Hepatocyte (in vitro differentiated cells): ENCODE measurements around the gene RLN3. TPM values are rescaled to one million over a fixed set of nuclear protein-coding genes. Genes with fewer than 3 reads are reported as not detected.

Experiments
- DNase-seq: peaks from one replicate; pipeline ENCODE4 v3.0.0-alpha.2; 2016; ENCODE audit warnings: low spot score
- H2AFZ ChIP-seq: fragments of 200-600 bp; sonication (generic); 2 replicates; pipeline ENCODE4 v1.6.0; 2016; ENCODE audit warnings: antibody characterized with exemption, mild to moderate bottlenecking
- H3K27ac ChIP-seq: fragments of 200-600 bp; sonication (generic); 2 replicates; pipeline ENCODE4 v1.5.1; 2016; ENCODE audit warnings: mild to moderate bottlenecking
- H3K27me3 ChIP-seq: fragments of 200-600 bp; sonication (generic); 2 replicates; pipeline ENCODE4 v1.6.1; 2016
- H3K36me3 ChIP-seq: fragments of 200-600 bp; sonication (generic); replicated peaks from 2 replicates; pipeline ENCODE4 v1.5.1; 2016; ENCODE audit warnings: low read depth; ENCODE audit not compliant: insufficient read depth
- H3K4me1 ChIP-seq: fragments of 200-600 bp; sonication (generic); 2 replicates; pipeline ENCODE4 v1.5.1; 2016; ENCODE audit warnings: mild to moderate bottlenecking, moderate library complexity; ENCODE audit not compliant: insufficient read depth
- H3K4me2 ChIP-seq: fragments of 200-600 bp; sonication (generic); 2 replicates; pipeline ENCODE4 v1.6.0; 2016
- H3K4me3 ChIP-seq: fragments of 200-600 bp; sonication (generic); 2 replicates; pipeline ENCODE4 v1.5.1; 2016; ENCODE audit warnings: mild to moderate bottlenecking
- H3K79me2 ChIP-seq: fragments of 200-600 bp; sonication (generic); 2 replicates; pipeline ENCODE4 v1.6.0; 2017; ENCODE audit warnings: mild to moderate bottlenecking
- H3K9me2 ChIP-seq: fragments of 200-600 bp; sonication (generic); replicated peaks from 2 replicates; pipeline ENCODE4 v1.6.0; 2017; ENCODE audit warnings: mild to moderate bottlenecking; ENCODE audit not compliant: insufficient read depth
- H3K9me3 ChIP-seq: fragments of 200-600 bp; sonication (generic); 2 replicates; pipeline ENCODE4 v1.5.1; 2016; ENCODE audit warnings: low read depth, mild to moderate bottlenecking
- H4K20me1 ChIP-seq: fragments of 200-600 bp; sonication (generic); 2 replicates; pipeline ENCODE4 v1.6.0; 2016; ENCODE audit warnings: mild to moderate bottlenecking; ENCODE audit not compliant: insufficient read depth, poor library complexity, severe bottlenecking
- CTCF ChIP-seq: fragments of 200-600 bp; sonication (generic); IDR thresholded peaks from 2 replicates; pipeline ENCODE4 v1.5.1; 2016; ENCODE audit warnings: antibody characterized with exemption, mild to moderate bottlenecking; ENCODE audit not compliant: poor library complexity
- EZH2 ChIP-seq: fragments of 200-600 bp; sonication (generic); IDR thresholded peaks from 2 replicates; pipeline ENCODE4 v1.6.1; 2016; ENCODE audit warnings: antibody characterized with exemption, mild to moderate bottlenecking, borderline replicate concordance
- EZH2phosphoT487 ChIP-seq: fragments of 200-600 bp; sonication (generic); IDR thresholded peaks from one replicate; pipeline ENCODE4 v1.6.1; 2018; ENCODE audit warnings: antibody characterized with exemption, mild to moderate bottlenecking, low read depth, moderate library complexity; ENCODE audit not compliant: unreplicated experiment, severe bottlenecking
- WGBS: methylation state at CpG from one replicate; pipeline ENCODE4 v1.1.6; 2016; ENCODE audit warnings: low lambda C conversion rate; ENCODE audit errors: missing lambda C conversion rate; 5-methylcytosine and 5-hydroxymethylcytosine counted together
- polyA plus RNA-seq: library from polyadenylated mRNA; unstranded; fragments of >200 nt; fragmentation: Nextera tagmentation; extraction: Ambion mirVana; gene quantifications from 2 replicates; pipeline ENCODE4 v1.2.1, GENCODE V29; 2016
- total RNA-seq: library from RNA; depleted of rRNA; stranded (reverse); fragments of >200 nt; gene quantifications from 2 replicates; pipeline ENCODE4 v1.2.3, GENCODE V29; 2014

The RLN3 gene
- total and polyA plus RNA-seq, 2 experiments from 2014 or later = not detected

GRCh38 chr19:14078411-14078810 is 50.5 kb downstream of the RLN3 start:
- peaks cover 43% of the 10 kb centered on the region for H3K79me2 ChIP-seq
- no peak overlapping the region for H3K27ac ChIP-seq
- H3K4me1 ChIP-seq = peaks cover 19% of the 10 kb centered on the region
- H2AFZ ChIP-seq = no peak overlapping the region
- H3K4me3 ChIP-seq = no peak overlapping the region
- no peaks in the 10 kb centered on the region for H4K20me1 ChIP-seq
- H3K9me2 ChIP-seq = no peaks in the 10 kb centered on the region
- TF ChIP-seq EZH2phosphoT487 (no peak), CTCF (no peak), EZH2 (no peak)
- WGBS = 87% methylated on average over 2 of the region's 2 CpGs
- H3K9me3 ChIP-seq = no peaks in the 10 kb centered on the region
- no peaks in the 10 kb centered on the region for H3K36me3 ChIP-seq
- no peak overlapping the region for H3K4me2 ChIP-seq
- H3K27me3 ChIP-seq = no peaks in the 10 kb centered on the region
- no peak for DNase-seq

Other genes with a start within 250 kb of the RLN3 start
- 3.1 and 3.7 TPM in 2 replicates for gene ZSWIM4, start 232.7 kb upstream of the RLN3 start, total RNA-seq
- 2.8 and 3.5 TPM in 2 replicates for gene ZSWIM4, start 232.7 kb upstream of the RLN3 start, polyA plus RNA-seq
- 0.60 TPM in 1 of 2 replicates, not detected in the other for gene NANOS3, start 151.0 kb upstream of the RLN3 start, total RNA-seq
- gene NANOS3, start 151.0 kb upstream of the RLN3 start, polyA plus RNA-seq = 2.1 and 4.0 TPM in 2 replicates
- gene BRME1, start 122.0 kb upstream of the RLN3 start, total RNA-seq = 2.2 and 14.4 TPM in 2 replicates
- gene BRME1, start 122.0 kb upstream of the RLN3 start, polyA plus RNA-seq = 3.2 and 4.5 TPM in 2 replicates
- 14.8 and 20.8 TPM in 2 replicates for gene CC2D1A, start 121.9 kb upstream of the RLN3 start, total RNA-seq
- gene CC2D1A, start 121.9 kb upstream of the RLN3 start, polyA plus RNA-seq = 40.9 and 43.3 TPM in 2 replicates
- 0.17 TPM in 1 of 2 replicates, not detected in the other for gene PODNL1, start 89.7 kb upstream of the RLN3 start, total RNA-seq
- 2.4 and 3.3 TPM in 2 replicates for gene PODNL1, start 89.7 kb upstream of the RLN3 start, polyA plus RNA-seq
- gene DCAF15, start 75.6 kb upstream of the RLN3 start, total RNA-seq = 9.3 and 13.4 TPM in 2 replicates
- gene DCAF15, start 75.6 kb upstream of the RLN3 start, polyA plus RNA-seq = 16.4 and 19.0 TPM in 2 replicates
- gene RFX1, start 21.8 kb upstream of the RLN3 start, total RNA-seq = 2.2 and 4.2 TPM in 2 replicates
- gene RFX1, start 21.8 kb upstream of the RLN3 start, polyA plus RNA-seq = 2.4 and 4.1 TPM in 2 replicates
- 1.9 and 2.0 TPM in 2 replicates for gene IL27RA, start 3.6 kb downstream of the RLN3 start, total RNA-seq
- 1.7 and 2.3 TPM in 2 replicates for gene IL27RA, start 3.6 kb downstream of the RLN3 start, polyA plus RNA-seq
- 2.1 and 2.3 TPM in 2 replicates for gene PALM3, start 33.9 kb downstream of the RLN3 start, total RNA-seq
- gene PALM3, start 33.9 kb downstream of the RLN3 start, polyA plus RNA-seq = 2.3 and 3.4 TPM in 2 replicates
- 3.7 and 4.9 TPM in 2 replicates for gene MISP3, start 44.6 kb downstream of the RLN3 start, total RNA-seq
- gene MISP3, start 44.6 kb downstream of the RLN3 start, polyA plus RNA-seq = 12.5 and 13.1 TPM in 2 replicates
- gene C19orf67, start 57.6 kb downstream of the RLN3 start, total RNA-seq = not detected in 2 replicates
- not detected in 2 replicates for gene C19orf67, start 57.6 kb downstream of the RLN3 start, polyA plus RNA-seq
- gene SAMD1, start 62.6 kb downstream of the RLN3 start, total RNA-seq = 25.6 and 35.8 TPM in 2 replicates
- gene SAMD1, start 62.6 kb downstream of the RLN3 start, polyA plus RNA-seq = 44.8 and 45.6 TPM in 2 replicates
- gene PRKACA, start 89.6 kb downstream of the RLN3 start, total RNA-seq = 29.0 and 41.5 TPM in 2 replicates
- 12.2 and 13.4 TPM in 2 replicates for gene PRKACA, start 89.6 kb downstream of the RLN3 start, polyA plus RNA-seq
- 5.1 and 7.3 TPM in 2 replicates for gene ASF1B, start 108.4 kb downstream of the RLN3 start, total RNA-seq
- gene ASF1B, start 108.4 kb downstream of the RLN3 start, polyA plus RNA-seq = 10.0 and 12.4 TPM in 2 replicates
- gene ADGRL1, start 178.0 kb downstream of the RLN3 start, total RNA-seq = 11.5 and 16.9 TPM in 2 replicates
- 11.9 and 16.3 TPM in 2 replicates for gene ADGRL1, start 178.0 kb downstream of the RLN3 start, polyA plus RNA-seq